ENCODE measurements around the gene NECTIN4.
A peak's percentile ranks its signal among the peaks of the same experiment; 100 is the strongest.

The NECTIN4 gene

GRCh38 chr1:161089251-161089924 is at the start of gene NECTIN4:
NECTIN4 (minus strand) TSS chr1:161089558; CDS start chr1:161089296, 262 bp downstream.
- no peak for TF ChIP-seq POLR2A (IDR thresholded peaks at IDR 0.05; ENCODE audit: low read depth, low read length)

GRCh38 chr1:161138431-161138830 is 49.1 kb upstream of the NECTIN4 start:
- no peak for TF ChIP-seq POLR2A (IDR thresholded peaks at IDR 0.05; ENCODE audit: low read depth, low read length)
- DNase-seq (ENCODE audit: insufficient read length, low spot score) = no peak
- no peak for FAIRE-seq

More at GRCh38 chr1:161089251-161089924, at the start of gene NECTIN4:
- DNase-seq (ENCODE audit: insufficient read length, low spot score) = no peak
- no peak for FAIRE-seq

GRCh38 chr1:161137881-161138280 is 48.5 kb upstream of the NECTIN4 start:
- no peak for DNase-seq (ENCODE audit: insufficient read length, low spot score)
- no peak for FAIRE-seq
- TF ChIP-seq POLR2A (IDR thresholded peaks at IDR 0.05; ENCODE audit: low read depth, low read length) = no peak

GRCh38 chr1:161133220-161133740 is 43.9 kb upstream of the NECTIN4 start:
- no peak for TF ChIP-seq POLR2A (IDR thresholded peaks at IDR 0.05; ENCODE audit: low read depth, low read length)
- FAIRE-seq = no peak
- DNase-seq (ENCODE audit: insufficient read length, low spot score) = no peak

GRCh38 chr1:161132410-161133219 is 43.3 kb upstream of the NECTIN4 start, which contains the start of gene DEDD:
DEDD (minus strand) TSS chr1:161132667; CDS start chr1:161124462, 8,205 bp downstream.
- peak; percentile 86 for DNase-seq (ENCODE audit: insufficient read length, low spot score)
- FAIRE-seq = peak; percentile 41
- peak; percentile 68 for TF ChIP-seq POLR2A (IDR thresholded peaks at IDR 0.05; ENCODE audit: low read depth, low read length)

- TF ChIP-seq POLR2A (IDR thresholded peaks at IDR 0.05; ENCODE audit: low read depth, low read length) = no peak
- DNase-seq (ENCODE audit: insufficient read length, low spot score) (no peak), FAIRE-seq (no peak)
Observed at GRCh38 chr1:161131523-161132409, 42.4 kb upstream of the NECTIN4 start.

- no peak for DNase-seq (ENCODE audit: insufficient read length, low spot score)
- no peak for TF ChIP-seq POLR2A (IDR thresholded peaks at IDR 0.05; ENCODE audit: low read depth, low read length)
- FAIRE-seq = no peak
Observed at GRCh38 chr1:161130266-161130665, 40.9 kb upstream of the NECTIN4 start.

GRCh38 chr1:161128591-161129420 is 39.4 kb upstream of the NECTIN4 start:
- DNase-seq (ENCODE audit: insufficient read length, low spot score) = no peak

GRCh38 chr1:161127649-161128048 is 38.3 kb upstream of the NECTIN4 start:
- no peak for TF ChIP-seq POLR2A (IDR thresholded peaks at IDR 0.05; ENCODE audit: low read depth, low read length)
- DNase-seq (ENCODE audit: insufficient read length, low spot score) (no peak), FAIRE-seq (no peak)

More at GRCh38 chr1:161128591-161129420, 39.4 kb upstream of the NECTIN4 start:
- no peak for FAIRE-seq
- TF ChIP-seq POLR2A (IDR thresholded peaks at IDR 0.05; ENCODE audit: low read depth, low read length) = no peak

- FAIRE-seq (no peak), DNase-seq (ENCODE audit: insufficient read length, low spot score) (no peak)
- TF ChIP-seq POLR2A (IDR thresholded peaks at IDR 0.05; ENCODE audit: low read depth, low read length) = no peak
Observed at GRCh38 chr1:161122967-161123366, 33.6 kb upstream of the NECTIN4 start.

- FAIRE-seq = no peak
- no peak for TF ChIP-seq POLR2A (IDR thresholded peaks at IDR 0.05; ENCODE audit: low read depth, low read length)
- no peak for DNase-seq (ENCODE audit: insufficient read length, low spot score)
Observed at GRCh38 chr1:161121834-161122233, 32.5 kb upstream of the NECTIN4 start.

GRCh38 chr1:161121042-161121650 is 31.8 kb upstream of the NECTIN4 start:
- DNase-seq (ENCODE audit: insufficient read length, low spot score) (no peak), FAIRE-seq (no peak)
- no peak for TF ChIP-seq POLR2A (IDR thresholded peaks at IDR 0.05; ENCODE audit: low read depth, low read length)

Measured in H54 (cell line).